A673 (cell line): ENCODE data around the gene SLC15A5. TPM values are rescaled to one million over a fixed set of nuclear protein-coding genes. Genes with fewer than 3 reads are reported as not detected.
A peak's percentile ranks its signal among the peaks of the same experiment; 100 is the strongest.

ENCODE experiments used
- BruUV-seq: library from RNA; stranded (reverse); fragments of 400-500 nt; replicated peaks from 2 replicates; lab custom pipeline; 2021; lab: Mats Ljungman, UMichigan
- CTCF ChIA-PET: fragments of 300-600 bp; sonication (Branson Sonifier 250); formaldehyde crosslinking; loops from one replicate; lab custom pipeline; 2022; ENCODE audit warnings: antibody characterized with exemption; lab: Charles Lee
- POLR2A ChIA-PET: fragments of 300-600 bp; sonication (Branson Sonifier 250); formaldehyde crosslinking; loops from one replicate; lab custom pipeline; 2022; ENCODE audit warnings: antibody characterized with exemption; ENCODE audit not compliant: low non-redundant PET; lab: Charles Lee
- DNase-seq: peaks from one replicate; pipeline ENCODE4 v3.0.0-alpha.2; 2015; ENCODE audit warnings: low spot score
- H3K27ac ChIP-seq: fragments of 200-600 bp; sonication (generic); 2 replicates; pipeline ENCODE4 v1.5.1; 2016; ENCODE audit warnings: mixed run types, low read depth, mild to moderate bottlenecking, mixed read lengths, antibody characterized with exemption, low read length; ENCODE audit not compliant: poor library complexity, severe bottlenecking
- H3K27me3 ChIP-seq: fragments of 200-600 bp; sonication (generic); replicated peaks from 2 replicates; pipeline ENCODE4 v1.6.1; 2017; ENCODE audit warnings: mixed run types, low read depth, mild to moderate bottlenecking, mixed read lengths, antibody characterized with exemption, low read length; ENCODE audit not compliant: insufficient read depth, poor library complexity
- H3K36me3 ChIP-seq: fragments of 200-600 bp; sonication (generic); 2 replicates; pipeline ENCODE4 v1.6.1; 2016; ENCODE audit warnings: mixed run types, mild to moderate bottlenecking, mixed read lengths, antibody characterized with exemption, low read length; ENCODE audit not compliant: insufficient read depth, poor library complexity, severe bottlenecking
- H3K4me1 ChIP-seq: fragments of 200-600 bp; sonication (generic); 2 replicates; pipeline ENCODE4 v1.6.1; 2017; ENCODE audit warnings: mixed run types, mild to moderate bottlenecking, mixed read lengths, antibody characterized with exemption, low read length; ENCODE audit not compliant: insufficient read depth, poor library complexity, severe bottlenecking
- H3K4me3 ChIP-seq: fragments of 200-600 bp; sonication (generic); 2 replicates; pipeline ENCODE4 v1.5.1; 2016; ENCODE audit warnings: low read depth, mixed run types, mild to moderate bottlenecking, mixed read lengths, low read length; ENCODE audit not compliant: poor library complexity, severe bottlenecking
- H3K9me3 ChIP-seq: fragments of 200-600 bp; sonication (generic); 2 replicates; pipeline ENCODE4 v1.6.1; 2016; ENCODE audit warnings: mixed run types, low read depth, mild to moderate bottlenecking, mixed read lengths, antibody characterized with exemption, low read length; ENCODE audit not compliant: poor library complexity, severe bottlenecking
- EZH2 ChIP-seq: fragments of 200-600 bp; sonication (generic); IDR thresholded peaks from 2 replicates; pipeline ENCODE4 v1.6.1; 2017; ENCODE audit warnings: borderline replicate concordance, low read depth, mild to moderate bottlenecking, mixed read lengths, antibody characterized with exemption, low read length; ENCODE audit not compliant: poor library complexity, severe bottlenecking
- intact Hi-C: fragments of 100-400 bp; cut with micrococcal nuclease; formaldehyde crosslinking; loops from one replicate; pipeline ENCODE4 v1.10.0; 2022; ENCODE audit not compliant: unreplicated experiment
- total RNA-seq: library from RNA; stranded (reverse); gene quantifications from 2 replicates; pipeline ENCODE4 v1.2.3, GENCODE V29; 2021
- TF ChIP-seq, protein P1 (sequence below): fragments of 300-800, 200-600 bp; sonication (generic); conservative IDR thresholded peaks from 2 replicates; pipeline ENCODE4 v1.5.1; 2017; ENCODE audit warnings: low read depth, mild to moderate bottlenecking, antibody characterized with exemption, low read length, moderate library complexity, mixed read lengths

SLC15A5 gene
- total RNA-seq, 1 experiment from 2014 or later, result not detected

DNA sequence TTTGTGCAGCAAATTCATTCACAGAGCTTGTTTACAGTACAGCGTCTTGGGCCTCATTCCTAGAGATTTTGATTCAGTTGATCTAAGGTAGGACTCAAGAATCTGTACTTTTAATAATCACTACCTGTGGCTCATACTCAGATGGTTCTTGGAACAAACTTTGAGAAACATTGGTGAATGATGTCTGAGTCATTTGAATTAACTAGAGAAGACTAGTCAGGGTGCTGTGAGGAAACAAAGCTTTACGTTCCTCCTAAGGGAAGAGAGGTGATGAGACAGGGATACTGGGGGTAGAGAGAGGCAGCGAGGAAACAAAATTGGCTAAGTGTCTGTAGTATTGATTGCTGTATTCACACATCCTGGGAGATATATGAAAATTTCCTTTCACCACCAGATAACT, 109.4 kb downstream of the SLC15A5 start:
- CTCF ChIA-PET, result no interaction called here

DNA sequence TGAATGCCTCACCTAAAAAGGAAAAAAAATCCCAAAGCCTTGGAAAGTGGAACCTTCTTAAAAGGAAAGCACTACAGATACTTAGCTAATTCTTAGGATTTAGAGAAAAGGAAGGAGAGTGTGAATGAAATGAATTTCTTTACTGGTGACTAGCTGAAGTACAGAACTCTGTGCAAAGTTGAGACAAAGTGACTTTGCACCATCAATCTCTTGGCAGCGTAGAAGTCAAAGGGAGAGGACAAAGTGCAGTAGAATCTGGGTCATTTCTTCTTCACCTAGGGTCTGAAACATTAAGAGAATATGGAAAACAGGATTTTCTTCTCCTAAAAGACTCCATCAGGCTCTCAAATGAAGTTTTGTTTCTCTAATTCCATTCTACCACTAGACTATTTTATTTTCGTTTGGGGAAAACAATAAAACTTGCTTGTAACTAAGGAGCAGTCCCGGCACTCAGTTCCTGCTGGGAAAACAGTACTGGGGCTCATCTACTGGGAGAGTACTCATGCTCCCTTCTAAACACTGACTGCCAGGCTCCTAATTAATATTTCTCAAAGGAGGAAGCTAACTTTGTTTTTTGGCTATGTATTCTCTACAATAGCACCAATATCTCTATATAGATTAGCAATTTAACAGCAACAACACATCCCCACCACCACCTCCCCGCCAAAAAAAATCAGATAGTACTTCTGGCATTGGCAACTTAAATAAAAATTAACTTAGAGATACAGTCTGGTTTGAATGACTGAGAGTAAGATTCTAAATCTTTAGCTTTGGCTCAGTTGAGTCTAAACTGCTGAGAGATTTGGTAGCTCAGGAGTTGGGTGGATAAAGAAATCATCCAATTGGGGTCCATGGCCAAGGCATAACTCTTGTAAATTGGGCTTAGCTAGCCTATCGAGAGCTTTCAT, 110.7 kb downstream of the SLC15A5 start:
- no peak for DNase-seq
- TF ChIP-seq, protein P1, sequence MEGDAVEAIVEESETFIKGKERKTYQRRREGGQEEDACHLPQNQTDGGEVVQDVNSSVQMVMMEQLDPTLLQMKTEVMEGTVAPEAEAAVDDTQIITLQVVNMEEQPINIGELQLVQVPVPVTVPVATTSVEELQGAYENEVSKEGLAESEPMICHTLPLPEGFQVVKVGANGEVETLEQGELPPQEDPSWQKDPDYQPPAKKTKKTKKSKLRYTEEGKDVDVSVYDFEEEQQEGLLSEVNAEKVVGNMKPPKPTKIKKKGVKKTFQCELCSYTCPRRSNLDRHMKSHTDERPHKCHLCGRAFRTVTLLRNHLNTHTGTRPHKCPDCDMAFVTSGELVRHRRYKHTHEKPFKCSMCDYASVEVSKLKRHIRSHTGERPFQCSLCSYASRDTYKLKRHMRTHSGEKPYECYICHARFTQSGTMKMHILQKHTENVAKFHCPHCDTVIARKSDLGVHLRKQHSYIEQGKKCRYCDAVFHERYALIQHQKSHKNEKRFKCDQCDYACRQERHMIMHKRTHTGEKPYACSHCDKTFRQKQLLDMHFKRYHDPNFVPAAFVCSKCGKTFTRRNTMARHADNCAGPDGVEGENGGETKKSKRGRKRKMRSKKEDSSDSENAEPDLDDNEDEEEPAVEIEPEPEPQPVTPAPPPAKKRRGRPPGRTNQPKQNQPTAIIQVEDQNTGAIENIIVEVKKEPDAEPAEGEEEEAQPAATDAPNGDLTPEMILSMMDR, result no peak
- TF ChIP-seq EZH2, result no peak
- no TSS peak for BruUV-seq
- Histone ChIP-seq H3K4me1 (peaks cover 20% of the 10 kb centered on the region), H3K27ac (no peak overlapping the region), H3K27me3 (peaks cover 4% of the 10 kb centered on the region), H3K4me3 (no peak overlapping the region), H3K36me3 (no peaks in the 10 kb centered on the region), H3K9me3 (no peaks in the 10 kb centered on the region)
- CTCF ChIA-PET, result no interaction called here
- POLR2A ChIA-PET, result no interaction called here
- intact Hi-C loops, result loop anchor here (10.0 kb wide), 2 partner anchors 558 to 1208 kb away; no protein-coding TSS in a partner anchor

More for the DNA sequence above, 109.4 kb downstream of the SLC15A5 start:
- Histone ChIP-seq H3K4me1 (peaks cover 11% of the 10 kb centered on the region), H3K27me3 (peaks cover 4% of the 10 kb centered on the region), H3K36me3 (no peaks in the 10 kb centered on the region), H3K9me3 (no peaks in the 10 kb centered on the region), H3K27ac (no peak overlapping the region), H3K4me3 (no peak overlapping the region)
- no TSS peak for BruUV-seq
- no peak for TF ChIP-seq EZH2
- TF ChIP-seq, protein P1, result no peak
- no peak for DNase-seq
- POLR2A ChIA-PET, result no interaction called here
- intact Hi-C loops, result loop anchor here (10.0 kb wide), 2 partner anchors 557 to 1207 kb away; no protein-coding TSS in a partner anchor

DNA sequence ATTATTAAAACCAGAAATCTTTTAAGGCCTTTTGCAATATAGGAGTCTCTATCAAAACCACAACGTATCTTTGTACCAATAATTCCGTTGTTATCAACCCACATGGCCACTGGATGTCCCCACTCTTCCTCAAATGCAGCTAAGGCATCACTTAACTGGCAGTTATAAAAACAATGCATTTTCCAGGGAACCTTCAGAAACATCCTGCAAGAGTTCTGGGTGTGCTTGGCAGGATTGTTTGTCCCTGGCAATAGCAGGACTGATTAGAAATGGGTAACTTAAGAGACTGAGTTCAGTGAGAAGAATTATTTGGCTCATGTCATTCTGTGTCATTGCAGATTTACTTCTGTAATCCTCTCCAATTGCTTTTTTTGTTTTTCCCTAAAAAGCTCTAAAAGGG, 112.0 kb downstream of the SLC15A5 start:
- H3K4me1 ChIP-seq, result peaks cover 20% of the 10 kb centered on the region
- no TSS peak for BruUV-seq
- no peak for TF ChIP-seq EZH2
- TF ChIP-seq, protein P1, result peak; percentile 77
- POLR2A ChIA-PET, result no interaction called here
- H3K4me3 ChIP-seq, result no peak overlapping the region
- no peak overlapping the region for H3K27ac ChIP-seq
- H3K27me3 ChIP-seq, result peaks cover 13% of the 10 kb centered on the region
- peak; percentile 82 for DNase-seq
- H3K9me3 ChIP-seq, result no peaks in the 10 kb centered on the region
- H3K36me3 ChIP-seq, result no peaks in the 10 kb centered on the region
- CTCF ChIA-PET, result interaction anchor here (0.7 to 0.9 kb wide), 2 partner anchors 89 to 1002 kb away, joined by 3 read pairs; no protein-coding TSS in a partner anchor
- intact Hi-C loops, result loop anchor here (1.0 to 10.0 kb wide), 4 partner anchors 89 to 1209 kb away; no protein-coding TSS in a partner anchor
